DOHH2 (cell line): Measurements from ENCODE around the gene PLA2G4B.

ENCODE experiments used
- H3F3A ChIP-seq: fragments of 200-600 bp; sonication (generic), shearing (Covaris generic); 2 replicates; pipeline ENCODE4 v1.6.0; 2016; ENCODE audit warnings: antibody characterized with exemption, mild to moderate bottlenecking; ENCODE audit not compliant: control insufficient read depth, insufficient read depth
- H3K27ac ChIP-seq: fragments of 200-600 bp; sonication (generic); 2 replicates; pipeline ENCODE4 v1.5.1; 2014; ENCODE audit warnings: low read depth, mild to moderate bottlenecking, low read length, moderate library complexity
- H3K27me3 ChIP-seq: fragments of 200-600 bp; sonication (generic); 2 replicates; pipeline ENCODE4 v1.6.1; 2014; ENCODE audit warnings: mild to moderate bottlenecking, low read length, mixed read lengths; ENCODE audit not compliant: control insufficient read depth
- H3K36me3 ChIP-seq: fragments of 200-600 bp; sonication (generic); 2 replicates; pipeline ENCODE4 v1.6.1; 2014; ENCODE audit warnings: mild to moderate bottlenecking, low read length, moderate library complexity, mixed read lengths; ENCODE audit not compliant: control insufficient read depth
- H3K4me1 ChIP-seq: fragments of 200-600 bp; sonication (generic); 2 replicates; pipeline ENCODE4 v1.6.1; 2014; ENCODE audit warnings: mild to moderate bottlenecking, low read length, mixed read lengths; ENCODE audit not compliant: control insufficient read depth
- H3K4me2 ChIP-seq: fragments of 200-600 bp; sonication (generic); 2 replicates; pipeline ENCODE4 v1.6.0; 2014; ENCODE audit warnings: mild to moderate bottlenecking, low read length, moderate library complexity
- H3K4me3 ChIP-seq: fragments of 200-600 bp; sonication (generic); 2 replicates; pipeline ENCODE4 v1.5.1; 2014; ENCODE audit warnings: mild to moderate bottlenecking, low read length, mixed read lengths
- H3K79me2 ChIP-seq: fragments of 200-600 bp; sonication (generic); 2 replicates; pipeline ENCODE4 v1.6.1; 2014; ENCODE audit warnings: mild to moderate bottlenecking, low read length, mixed read lengths; ENCODE audit not compliant: control insufficient read depth
- H3K9me2 ChIP-seq: fragments of 200-600 bp; sonication (generic); replicated peaks from 2 replicates; pipeline ENCODE4 v1.6.1; 2014; ENCODE audit warnings: mild to moderate bottlenecking, low read length, mixed read lengths; ENCODE audit not compliant: control insufficient read depth
- H3K9me3 ChIP-seq: fragments of 200-600 bp; sonication (generic); 2 replicates; pipeline ENCODE4 v1.6.1; 2014; ENCODE audit warnings: antibody characterized with exemption, low read length, mixed read lengths; ENCODE audit not compliant: control insufficient read depth, insufficient read depth
- H4K20me1 ChIP-seq: fragments of 200-600 bp; sonication (generic); 2 replicates; pipeline ENCODE4 v1.6.0; 2014; ENCODE audit warnings: low read depth, mild to moderate bottlenecking, antibody characterized with exemption, low read length, moderate library complexity; ENCODE audit not compliant: control insufficient read depth, insufficient read depth
- CTCF ChIP-seq: fragments of 200-600 bp; sonication (generic); IDR thresholded peaks from one replicate; pipeline ENCODE4 v1.5.1; 2014; ENCODE audit warnings: antibody characterized with exemption, mild to moderate bottlenecking, low read depth, low read length; ENCODE audit not compliant: poor library complexity, severe bottlenecking
- EZH2phosphoT487 ChIP-seq: fragments of 200-600 bp; sonication (generic); IDR thresholded peaks from 2 replicates; pipeline ENCODE4 v1.6.1; 2017; ENCODE audit warnings: borderline replicate concordance, mild to moderate bottlenecking, antibody characterized with exemption, low read length, moderate library complexity, mixed read lengths

PLA2G4B gene

GRCh38 chr15:41838400-41838897 lies at the start of gene PLA2G4B:
PLA2G4B (plus strand) TSS chr15:41838847; CDS start chr15:41838914, 67 bp downstream.
- Histone ChIP-seq H3K4me2 (no peak within 1 kb of the TSS), H3K27ac (no peak within 1 kb of the TSS), H3K36me3 (no peaks in the 10 kb centered on the region), H3K9me2 (no peaks in the 10 kb centered on the region), H3K9me3 (no peaks in the 10 kb centered on the region), H4K20me1 (no peaks in the 10 kb centered on the region), H3K4me1 (no peaks in the 10 kb centered on the region), H3K4me3 (no peak within 1 kb of the TSS), H3K79me2 (no peaks in the 10 kb centered on the region), H3F3A (no peaks in the 10 kb centered on the region), H3K27me3 (no peaks in the 10 kb centered on the region)
- TF ChIP-seq EZH2phosphoT487 (no peak), CTCF (no peak)

- no peak for TF ChIP-seq EZH2phosphoT487
- no peak for TF ChIP-seq CTCF
These were observed 49.4 kb upstream of the PLA2G4B start for GRCh38 chr15:41789236-41789635.

GRCh38 chr15:41789662-41790061 lies 49.0 kb upstream of the PLA2G4B start:
- Histone ChIP-seq H4K20me1 (no peaks in the 10 kb centered on the region), H3K9me2 (no peaks in the 10 kb centered on the region), H3K9me3 (no peaks in the 10 kb centered on the region), H3K36me3 (no peaks in the 10 kb centered on the region), H3F3A (no peaks in the 10 kb centered on the region), H3K27ac (no peak overlapping the region), H3K4me3 (no peak overlapping the region), H3K27me3 (no peaks in the 10 kb centered on the region), H3K4me1 (peaks cover 32% of the 10 kb centered on the region), H3K79me2 (no peaks in the 10 kb centered on the region), H3K4me2 (no peak overlapping the region)
- TF ChIP-seq CTCF: no peak
- TF ChIP-seq EZH2phosphoT487: no peak

More at GRCh38 chr15:41789236-41789635, 49.4 kb upstream of the PLA2G4B start:
- no peaks in the 10 kb centered on the region for H3K36me3 ChIP-seq
- H3F3A ChIP-seq: no peaks in the 10 kb centered on the region
- peaks cover 28% of the 10 kb centered on the region for H3K4me1 ChIP-seq
- H3K4me3 ChIP-seq: no peak overlapping the region
- no peaks in the 10 kb centered on the region for H3K79me2 ChIP-seq
- H3K4me2 ChIP-seq: no peak overlapping the region
- no peaks in the 10 kb centered on the region for H3K27me3 ChIP-seq
- no peaks in the 10 kb centered on the region for H3K9me2 ChIP-seq
- no peaks in the 10 kb centered on the region for H3K9me3 ChIP-seq
- no peak overlapping the region for H3K27ac ChIP-seq
- H4K20me1 ChIP-seq: no peaks in the 10 kb centered on the region

GRCh38 chr15:41790169-41790568 lies 48.5 kb upstream of the PLA2G4B start:
- no peaks in the 10 kb centered on the region for H3K36me3 ChIP-seq
- H3K9me2 ChIP-seq: no peaks in the 10 kb centered on the region
- H3K27ac ChIP-seq: no peak overlapping the region
- no peaks in the 10 kb centered on the region for H3K27me3 ChIP-seq
- 0 out of 2 replicates have a peak, but pooled peaks cover 1% of the 10 kb centered on the region for H3F3A ChIP-seq
- TF ChIP-seq EZH2phosphoT487 (no peak), CTCF (no peak)
- no peaks in the 10 kb centered on the region for H3K79me2 ChIP-seq
- H3K4me1 ChIP-seq: peaks cover 38% of the 10 kb centered on the region
- H3K4me2 ChIP-seq: no peak overlapping the region
- no peaks in the 10 kb centered on the region for H4K20me1 ChIP-seq
- H3K4me3 ChIP-seq: no peak overlapping the region
- no peaks in the 10 kb centered on the region for H3K9me3 ChIP-seq
